Fibroblast of lung (primary cell): ENCODE data around the gene GDF11.

Experiments used
- EZH2 ChIP-seq: IDR thresholded peaks from 2 replicates; pipeline ENCODE4 v1.5.1; 2012; ENCODE audit warnings: low read length, control low read depth, mild to moderate bottlenecking; ENCODE audit errors: missing control alignments
- TF ChIP-seq, protein P1 (sequence below), 2 donors: IDR thresholded peaks in 1 of 2; conservative IDR thresholded peaks in 1 of 2; 1 replicate in 1 of 2; 2 replicates in 1 of 2; pipeline ENCODE4 v1.5.1; 2011 to 2012; ENCODE audit warnings: low read length in 2 of 2, control low read depth in 1 of 2, inconsistent platforms in 1 of 2, low read depth in 1 of 2, mild to moderate bottlenecking in 1 of 2

DNA sequence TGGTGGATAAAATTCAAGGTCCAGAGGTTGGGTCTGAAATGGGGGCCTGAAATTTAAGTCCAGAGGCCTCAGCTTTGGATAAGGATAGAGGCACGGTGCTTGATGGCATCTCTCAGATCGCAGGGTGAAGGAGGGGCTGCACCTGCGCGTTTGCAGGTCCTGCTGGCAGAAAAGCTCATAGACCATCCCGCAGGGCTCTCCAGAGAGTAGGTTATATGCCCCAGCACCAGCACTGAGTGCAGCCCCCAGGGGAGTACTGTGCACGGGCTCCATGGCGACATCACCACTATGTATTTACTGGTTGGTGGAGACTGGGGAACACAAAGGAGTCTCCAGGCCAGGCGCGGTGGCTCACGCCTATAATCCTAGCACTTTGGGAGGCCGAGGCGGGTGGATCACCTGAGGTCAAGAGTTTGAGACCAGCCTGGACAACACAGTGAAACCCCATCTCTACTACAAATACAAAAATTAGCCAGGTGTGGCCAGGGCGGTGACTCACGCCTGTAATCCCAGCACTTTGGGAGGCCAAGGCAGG lies 9.8 kb upstream of the GDF11 start:
- TF ChIP-seq, protein P1, sequence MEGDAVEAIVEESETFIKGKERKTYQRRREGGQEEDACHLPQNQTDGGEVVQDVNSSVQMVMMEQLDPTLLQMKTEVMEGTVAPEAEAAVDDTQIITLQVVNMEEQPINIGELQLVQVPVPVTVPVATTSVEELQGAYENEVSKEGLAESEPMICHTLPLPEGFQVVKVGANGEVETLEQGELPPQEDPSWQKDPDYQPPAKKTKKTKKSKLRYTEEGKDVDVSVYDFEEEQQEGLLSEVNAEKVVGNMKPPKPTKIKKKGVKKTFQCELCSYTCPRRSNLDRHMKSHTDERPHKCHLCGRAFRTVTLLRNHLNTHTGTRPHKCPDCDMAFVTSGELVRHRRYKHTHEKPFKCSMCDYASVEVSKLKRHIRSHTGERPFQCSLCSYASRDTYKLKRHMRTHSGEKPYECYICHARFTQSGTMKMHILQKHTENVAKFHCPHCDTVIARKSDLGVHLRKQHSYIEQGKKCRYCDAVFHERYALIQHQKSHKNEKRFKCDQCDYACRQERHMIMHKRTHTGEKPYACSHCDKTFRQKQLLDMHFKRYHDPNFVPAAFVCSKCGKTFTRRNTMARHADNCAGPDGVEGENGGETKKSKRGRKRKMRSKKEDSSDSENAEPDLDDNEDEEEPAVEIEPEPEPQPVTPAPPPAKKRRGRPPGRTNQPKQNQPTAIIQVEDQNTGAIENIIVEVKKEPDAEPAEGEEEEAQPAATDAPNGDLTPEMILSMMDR (conservative IDR thresholded peaks at IDR 0.05 in 1 of 2, IDR thresholded peaks at IDR 0.05 in 1 of 2; ENCODE audit: low read depth in 1 of 2, low read length in 2 of 2), result no peak
- no peak for TF ChIP-seq EZH2
